ENCODE measurements around the gene KCNIP1. TPM values are rescaled to one million over a fixed set of nuclear protein-coding genes. Genes with fewer than 3 reads are reported as not detected.
A peak's percentile ranks its signal among the peaks of the same experiment; 100 is the strongest.

The KCNIP1 gene
- total RNA-seq, 1 donor from 2014 or later, result 0.45 TPM

GRCh38 chr5:170573114-170573513, 69.3 kb downstream of the KCNIP1 start:
- no peak for TF ChIP-seq CTCF (IDR thresholded peaks at IDR 0.05; ENCODE audit: insufficient read depth, low read depth, low read length)
- no peak for TF ChIP-seq EZH2 (IDR thresholded peaks at IDR 0.05; ENCODE audit: insufficient read depth, low read length)
- Histone ChIP-seq H3K4me3 (ENCODE audit: insufficient read depth, low read depth, low read length) (no peak overlapping the region), H3K27ac (ENCODE audit: low read depth, low read length) (no peak overlapping the region), H3K27me3 (ENCODE audit: insufficient read depth, low read length) (peaks cover 5% of the 10 kb centered on the region), H3K9ac (ENCODE audit: low read length) (no peak overlapping the region), H3K36me3 (ENCODE audit: insufficient read depth, low read length) (no peaks in the 10 kb centered on the region), H3K9me3 (ENCODE audit: insufficient read depth, low read depth, low read length) (no peaks in the 10 kb centered on the region), H4K20me1 (ENCODE audit: insufficient read depth, low read length) (no peaks in the 10 kb centered on the region), H3K4me2 (ENCODE audit: low read length) (no peak overlapping the region), H2AFZ (ENCODE audit: low read depth, low read length) (no peak overlapping the region), H3K4me1 (ENCODE audit: insufficient read depth, low read length) (peaks cover 14% of the 10 kb centered on the region), H3K79me2 (ENCODE audit: insufficient read depth, low read length) (no peaks in the 10 kb centered on the region)
- FAIRE-seq, result no peak
- H3K27ac Mint-ChIP-seq (ENCODE audit: unreplicated experiment), result no peak overlapping the region
- no peaks in the 10 kb centered on the region for H3K36me3 Mint-ChIP-seq (ENCODE audit: low read depth, unreplicated experiment)
- peaks cover 6% of the 10 kb centered on the region for H3K27me3 Mint-ChIP-seq (ENCODE audit: low read depth, unreplicated experiment)
- H3K4me3 Mint-ChIP-seq (ENCODE audit: unreplicated experiment), result no peak overlapping the region
- no peak for DNase-seq (ENCODE audit: low read depth)
- H3K9me3 Mint-ChIP-seq (ENCODE audit: unreplicated experiment), result peaks cover 2% of the 10 kb centered on the region
- peaks cover 29% of the 10 kb centered on the region for H3K4me1 Mint-ChIP-seq (ENCODE audit: low read depth, unreplicated experiment)

GRCh38 chr5:170573660-170574059, 69.8 kb downstream of the KCNIP1 start:
- Mint-ChIP-seq H3K27me3 (ENCODE audit: low read depth, unreplicated experiment) (peaks cover 7% of the 10 kb centered on the region), H3K4me1 (ENCODE audit: low read depth, unreplicated experiment) (peaks cover 29% of the 10 kb centered on the region), H3K9me3 (ENCODE audit: unreplicated experiment) (peaks cover 4% of the 10 kb centered on the region), H3K4me3 (ENCODE audit: unreplicated experiment) (no peak overlapping the region), H3K27ac (ENCODE audit: unreplicated experiment) (no peak overlapping the region), H3K36me3 (ENCODE audit: low read depth, unreplicated experiment) (no peaks in the 10 kb centered on the region)
- no peak overlapping the region for H3K9ac ChIP-seq (ENCODE audit: low read length)
- H3K79me2 ChIP-seq (ENCODE audit: insufficient read depth, low read length), result no peaks in the 10 kb centered on the region
- TF ChIP-seq EZH2 (IDR thresholded peaks at IDR 0.05; ENCODE audit: insufficient read depth, low read length), result no peak
- no peak for TF ChIP-seq CTCF (IDR thresholded peaks at IDR 0.05; ENCODE audit: insufficient read depth, low read depth, low read length)
- no peak overlapping the region for H3K27ac ChIP-seq (ENCODE audit: low read depth, low read length)
- H4K20me1 ChIP-seq (ENCODE audit: insufficient read depth, low read length), result no peaks in the 10 kb centered on the region
- H3K4me1 ChIP-seq (ENCODE audit: insufficient read depth, low read length), result peaks cover 14% of the 10 kb centered on the region
- H3K4me2 ChIP-seq (ENCODE audit: low read length), result no peak overlapping the region
- DNase-seq (ENCODE audit: low read depth) (no peak), FAIRE-seq (no peak)
- H3K36me3 ChIP-seq (ENCODE audit: insufficient read depth, low read length), result no peaks in the 10 kb centered on the region
- H3K27me3 ChIP-seq (ENCODE audit: insufficient read depth, low read length), result peaks cover 5% of the 10 kb centered on the region
- H3K4me3 ChIP-seq (ENCODE audit: insufficient read depth, low read depth, low read length), result no peak overlapping the region
- no peaks in the 10 kb centered on the region for H3K9me3 ChIP-seq (ENCODE audit: insufficient read depth, low read depth, low read length)
- no peak overlapping the region for H2AFZ ChIP-seq (ENCODE audit: low read depth, low read length)

DNA sequence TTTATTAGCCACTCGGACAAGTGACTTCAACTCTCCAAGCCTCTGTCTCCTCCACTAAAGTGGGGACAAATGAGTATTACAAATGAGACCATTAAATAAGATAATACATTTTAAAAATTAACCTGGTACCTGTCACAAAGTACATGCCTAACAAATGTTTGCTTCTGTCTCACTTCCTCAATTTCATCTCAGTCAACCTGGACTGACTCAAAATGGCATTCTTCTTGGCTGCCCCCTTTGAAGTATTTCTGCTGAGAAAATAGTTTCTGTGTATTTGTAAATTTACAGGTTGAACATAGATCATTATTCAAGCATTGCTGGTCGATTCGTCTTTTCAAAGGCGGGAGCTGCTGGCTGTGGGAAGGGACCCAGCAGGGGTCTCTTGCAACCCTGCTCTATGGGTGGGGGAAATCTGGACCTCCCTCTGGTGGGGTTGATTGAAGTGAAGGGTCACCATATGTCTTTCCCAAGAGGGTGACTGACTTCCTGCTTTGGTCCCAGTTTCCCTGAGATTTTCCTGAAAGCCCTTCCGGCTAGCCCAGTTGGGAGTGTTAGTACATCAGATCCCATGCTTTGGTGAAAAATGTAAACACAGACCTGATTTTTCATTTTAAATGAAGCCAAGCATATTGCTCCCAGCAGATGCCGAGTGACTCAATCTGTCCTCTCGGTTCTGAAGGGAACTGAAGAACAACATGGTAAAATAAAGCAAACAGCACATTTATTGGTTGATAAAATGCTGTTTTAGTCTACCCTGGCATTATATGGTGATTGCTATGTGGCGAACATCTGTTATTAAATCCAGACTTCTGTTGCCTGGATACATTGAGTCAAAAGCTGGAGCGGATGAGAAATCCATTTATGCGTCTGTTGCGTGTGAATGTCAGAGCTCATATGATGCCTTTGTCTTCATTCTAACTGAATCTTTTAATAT, 73.0 kb downstream of the KCNIP1 start:
- H3K4me3 Mint-ChIP-seq (ENCODE audit: unreplicated experiment), result no peak overlapping the region
- peaks cover 10% of the 10 kb centered on the region for H3K4me1 Mint-ChIP-seq (ENCODE audit: low read depth, unreplicated experiment)
- H3K27me3 Mint-ChIP-seq (ENCODE audit: low read depth, unreplicated experiment), result peaks cover 8% of the 10 kb centered on the region

More for the DNA sequence above, 73.0 kb downstream of the KCNIP1 start:
- H3K9me3 ChIP-seq (ENCODE audit: insufficient read depth, low read depth, low read length), result no peaks in the 10 kb centered on the region
- H3K27me3 ChIP-seq (ENCODE audit: insufficient read depth, low read length), result peaks cover 5% of the 10 kb centered on the region
- no peaks in the 10 kb centered on the region for H3K79me2 ChIP-seq (ENCODE audit: insufficient read depth, low read length)
- no peak overlapping the region for H3K9ac ChIP-seq (ENCODE audit: low read length)
- H4K20me1 ChIP-seq (ENCODE audit: insufficient read depth, low read length), result no peaks in the 10 kb centered on the region
- H3K4me3 ChIP-seq (ENCODE audit: insufficient read depth, low read depth, low read length), result no peak overlapping the region
- H3K4me2 ChIP-seq (ENCODE audit: low read length), result no peak overlapping the region
- peaks cover 2% of the 10 kb centered on the region for H3K4me1 ChIP-seq (ENCODE audit: insufficient read depth, low read length)
- peak overlapping the region; percentile 13 for H3K27ac Mint-ChIP-seq (ENCODE audit: unreplicated experiment)
- no peak overlapping the region for H2AFZ ChIP-seq (ENCODE audit: low read depth, low read length)
- peaks cover 11% of the 10 kb centered on the region for H3K9me3 Mint-ChIP-seq (ENCODE audit: unreplicated experiment)
- peaks cover 3% of the 10 kb centered on the region for H3K36me3 Mint-ChIP-seq (ENCODE audit: low read depth, unreplicated experiment)
- FAIRE-seq (no peak), DNase-seq (ENCODE audit: low read depth) (no peak)
- TF ChIP-seq EZH2 (IDR thresholded peaks at IDR 0.05; ENCODE audit: insufficient read depth, low read length) (no peak), CTCF (IDR thresholded peaks at IDR 0.05; ENCODE audit: insufficient read depth, low read depth, low read length) (no peak)
- H3K27ac ChIP-seq (ENCODE audit: low read depth, low read length), result no peak overlapping the region
- no peaks in the 10 kb centered on the region for H3K36me3 ChIP-seq (ENCODE audit: insufficient read depth, low read length)
